K562 (cell line): ENCODE measurements around the gene DHRS7C. TPM values are rescaled to one million over a fixed set of nuclear protein-coding genes. Genes with fewer than 3 reads are reported as not detected.

Source experiments
- ATAC-seq: fragments of 200-7000 bp; cut with Tn5 transposase; 3 replicates; pipeline ENCODE4 v1.9.1; 2020; ENCODE audit warnings: moderate library complexity
- BruUV-seq: library from RNA; stranded (reverse); fragments of 400-500 nt; replicated peaks from 2 replicates; lab custom pipeline; 2021; lab: Mats Ljungman, UMichigan
- CTCF ChIA-PET: fragments of 300-600 bp; formaldehyde crosslinking; extraction: SDS; loops from one replicate; lab custom pipeline; 2021; ENCODE audit warnings: low intra/inter-chr PET ratio; lab: Yijun Ruan, JAX
- POLR2A ChIA-PET: fragments of 300-600, 350-650 bp; sonication (Branson Sonifier 250); formaldehyde crosslinking; extraction: SDS; loops from one replicate; lab custom pipeline; 2021; ENCODE audit warnings: antibody characterized with exemption, inconsistent platforms; lab: Yijun Ruan, JAX
- DNase-seq, 4 experiments: peaks; one replicate each; pipeline versions ENCODE4 v3.0.0 to v3.0.0-alpha.2; 2011 to 2018; ENCODE audit warnings: low spot score in 3 of 4, mixed read lengths in 3 of 4; ENCODE audit errors: extremely low read depth in 1 of 4
- FAIRE-seq: peaks from 2 replicates; lab custom pipeline; 2011; peaks lifted over from hg19 to GRCh38; lab: Jason Lieb, UNC
- H2AFZ ChIP-seq: 2 replicates; pipeline ENCODE4 v1.6.0; 2011; ENCODE audit warnings: low read depth, low read length, control low read depth, inconsistent platforms
- H3K27ac ChIP-seq: fragments of 200-600 bp; 3 replicates; pipeline ENCODE4 v1.8.0; 2011; ENCODE audit warnings: low read depth, mild to moderate bottlenecking, control low read depth, inconsistent platforms, low read length, moderate library complexity, mixed read lengths; ENCODE audit errors: extremely low read depth
- H3K27me3 ChIP-seq, 2 experiments: fragments of 300-600 bp in 1 of 2; 2 replicates in 1 of 2; 3 replicates in 1 of 2; pipeline versions ENCODE4 v1.6.0 to v1.8.0; 2011; ENCODE audit warnings: inconsistent platforms in 2 of 2, low read length in 2 of 2, mild to moderate bottlenecking in 1 of 2, mixed read lengths in 1 of 2, moderate library complexity in 1 of 2; ENCODE audit not compliant: control insufficient read depth in 2 of 2, insufficient read depth in 2 of 2
- H3K36me3 ChIP-seq: fragments of 300-600 bp; 3 replicates; pipeline ENCODE4 v1.8.0; 2011; ENCODE audit warnings: mild to moderate bottlenecking, low read length, inconsistent platforms; ENCODE audit not compliant: control insufficient read depth, insufficient read depth
- H3K4me1 ChIP-seq, 2 experiments: fragments of 200-600 bp in 1 of 2; replicated peaks in 1 of 2; 2 replicates in 1 of 2; 3 replicates in 1 of 2; pipeline versions ENCODE4 v1.5.1 to v1.8.0; 2011; ENCODE audit warnings: inconsistent platforms in 2 of 2, low read length in 2 of 2, mild to moderate bottlenecking in 1 of 2, mixed read lengths in 1 of 2, moderate library complexity in 1 of 2; ENCODE audit not compliant: control insufficient read depth in 2 of 2, insufficient read depth in 2 of 2
- H3K4me2 ChIP-seq: 2 replicates; pipeline ENCODE4 v1.6.1; 2011; ENCODE audit warnings: low read length, control low read depth, inconsistent platforms, mixed read lengths; ENCODE audit not compliant: insufficient read depth
- H3K4me3 ChIP-seq: fragments of 200-600 bp; sonication (generic), shearing (Covaris generic); 2 replicates; pipeline ENCODE4 v1.5.1; 2016; ENCODE audit warnings: control low read depth, inconsistent platforms
- H3K79me2 ChIP-seq: fragments of 200-600 bp; 3 replicates; pipeline ENCODE4 v1.8.0; 2011; ENCODE audit warnings: low read length, inconsistent platforms; ENCODE audit not compliant: control insufficient read depth, insufficient read depth
- H3K9ac ChIP-seq, 2 experiments: 2 replicates each; pipeline versions ENCODE4 v1.6.0 to v1.6.1; 2011; ENCODE audit warnings: low read depth in 2 of 2, low read length in 2 of 2, control low read depth in 1 of 2, inconsistent platforms in 1 of 2, mild to moderate bottlenecking in 1 of 2, mixed read lengths in 1 of 2; ENCODE audit not compliant: insufficient read depth in 1 of 2
- H3K9me1 ChIP-seq: one replicate; pipeline ENCODE4 v1.6.0; 2011; ENCODE audit warnings: inconsistent platforms, mild to moderate bottlenecking, low read length, moderate library complexity; ENCODE audit not compliant: control insufficient read depth, insufficient read depth
- H3K9me3 ChIP-seq: replicated peaks from 2 replicates; pipeline ENCODE4 v1.5.1; 2011; ENCODE audit warnings: low read depth, low read length, inconsistent platforms; ENCODE audit not compliant: control insufficient read depth, insufficient read depth
- H4K20me1 ChIP-seq: replicated peaks from 2 replicates; pipeline ENCODE4 v1.6.1; 2011; ENCODE audit warnings: low read length, inconsistent platforms, mixed read lengths; ENCODE audit not compliant: control insufficient read depth, insufficient read depth
- BRD4 ChIP-seq: fragments of 200-600 bp; sonication (generic); IDR thresholded peaks from 2 replicates; pipeline ENCODE4 v1.6.1; 2017; ENCODE audit warnings: inconsistent platforms
- KLF16 ChIP-seq: IDR thresholded peaks from 2 replicates; pipeline ENCODE4 v1.6.1; 2016; ENCODE audit warnings: antibody characterized with exemption
- NR2C1 ChIP-seq, 2 experiments: fragments of 450-650 bp; IDR thresholded peaks; 2 replicates each; pipeline ENCODE4 v1.6.1; 2017; ENCODE audit warnings: mild to moderate bottlenecking in 2 of 2, antibody characterized with exemption in 1 of 2, inconsistent platforms in 1 of 2, missing compliant biosample characterization in 1 of 2, missing genetic modification characterization in 1 of 2
- REST ChIP-seq, 2 experiments: fragments of 450-650 bp; formaldehyde crosslinking in 1 of 2; IDR thresholded peaks; 2 replicates each; pipeline versions ENCODE4 v1.4.0 to v1.6.1; 2014 to 2020; ENCODE audit warnings: mild to moderate bottlenecking in 2 of 2, borderline replicate concordance in 1 of 2, low read depth in 1 of 2
- RFX1 ChIP-seq: fragments of 450-650 bp; IDR thresholded peaks from 2 replicates; pipeline ENCODE4 v1.6.1; 2016; ENCODE audit warnings: mild to moderate bottlenecking, moderate library complexity
- WGBS: fragments of 100-300 bp; shearing (Covaris generic); methylation state at CpG from one replicate; pipeline ENCODE4 v1.1.6; 2016; ENCODE audit warnings: low coverage, mixed read lengths; ENCODE audit not compliant: insufficient coverage; ENCODE audit errors: missing lambda C conversion rate; 5-methylcytosine and 5-hydroxymethylcytosine counted together
- in situ Hi-C: fragments of 300-500 bp; cut with MboI; formaldehyde crosslinking; loops from 4 replicates; pipeline ENCODE4 v1.15.0; 2018; ENCODE audit warnings: inconsistent platforms, mixed read lengths
- intact Hi-C: fragments of 100-400 bp; cut with micrococcal nuclease; formaldehyde crosslinking; loops from 2 replicates; pipeline ENCODE4 v1.14.2; 2022
- polyA plus RNA-seq, 8 experiments: library from polyadenylated mRNA; depleted of rRNA in 4 of 8; stranded (reverse) in 5 of 8; unstranded in 3 of 8; fragments of >200 nt; fragmentation: Nextera tagmentation in 2 of 8; fragmentation: Illumina TruSeq in 1 of 8; extraction: Ambion mirVana in 2 of 8; extraction: Trizol in 1 of 8; gene quantifications; 2 replicates each; pipeline versions ENCODE4 v1.2.1 to v1.2.3, GENCODE V29; 2011 to 2014; ENCODE audit warnings: inconsistent platforms in 1 of 8, missing spikeins in 1 of 8
- total RNA-seq, 7 experiments: library from RNA; depleted of rRNA in 6 of 7; stranded (reverse); fragments of >200 nt in 6 of 7; fragmentation: Illumina TruSeq in 2 of 7; extraction: Trizol in 2 of 7; gene quantifications; 2 replicates each; pipeline versions ENCODE4 v1.2.1 to v1.2.3, GENCODE V29; 2011 to 2021; ENCODE audit warnings: low replicate concordance in 1 of 7

DHRS7C gene
- total and polyA plus RNA-seq, 9 of the 15 experiments (the other 6 are each of a cell fraction or from before 2014, with no cell fraction given), result not detected

DNA sequence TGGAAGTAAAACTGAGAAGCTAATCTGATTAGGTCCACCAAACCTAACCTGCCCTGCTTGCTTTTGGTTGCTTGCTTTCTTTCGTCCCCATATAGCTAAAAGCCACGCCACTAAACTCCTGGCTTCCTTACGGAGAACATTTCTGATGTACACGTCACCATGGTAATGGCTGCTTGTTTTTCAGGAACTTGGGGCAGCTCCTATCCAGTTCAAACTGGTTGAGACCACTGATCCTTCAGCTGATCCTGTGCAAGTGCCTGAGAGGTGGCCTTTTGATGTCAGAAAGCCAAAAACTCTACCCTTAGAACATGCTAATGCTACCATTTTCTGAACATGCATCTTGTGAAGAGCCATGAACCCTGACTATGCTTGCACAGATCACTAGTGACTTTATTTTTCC is 14.4 kb upstream of the DHRS7C start:
- Histone ChIP-seq H3K4me2 (no peak overlapping the region), H3K9me3 (no peaks in the 10 kb centered on the region), H4K20me1 (no peaks in the 10 kb centered on the region), H3K4me1 (no peaks in the 10 kb centered on the region), H3K9me1 (no peaks in the 10 kb centered on the region), H3K4me3 (no peak overlapping the region), H3K36me3 (no peaks in the 10 kb centered on the region), H3K27me3 (peaks cover 0 to 5% of the 10 kb centered on the region in 2 experiments; a peak in 1 of 5 replicates), H3K27ac (no peak overlapping the region), H3K79me2 (no peaks in the 10 kb centered on the region), H2AFZ (no peak overlapping the region), H3K9ac (no peak overlapping the region)
- POLR2A ChIA-PET, result interaction anchor here (0.6 kb wide), 1 partner anchor 34 kb away, joined by 3 read pairs; no protein-coding TSS in a partner anchor
- intact Hi-C loops, result no loop called here
- DNase-seq (no peak), ATAC-seq (no peak), FAIRE-seq (no peak)
- CTCF ChIA-PET, result no interaction called here
- TF ChIP-seq NR2C1 (IDR thresholded peaks at IDR 0.05) (no peak), NR2C1 (tag; IDR thresholded peaks at IDR 0.05) (no peak), BRD4 (no peak), RFX1 (peak; percentile 18; the same call in 1 of the 2 replicates), KLF16 (peak; percentile 67; the same call in 1 of the 2 replicates), REST (IDR thresholded peaks at IDR 0.05; ENCODE audit: borderline replicate concordance) (peak; percentile 92), REST (CRISPR knock-in tag; IDR thresholded peaks at IDR 0.05; ENCODE audit: low read depth) (no peak)
- no TSS peak for BruUV-seq
- 0% methylated on average over 4 of the region's 4 CpGs for WGBS
- in situ Hi-C loops, result no loop called here
